GM23338 (cell line): Measurements from ENCODE around the gene SKP1.

Source experiments
- EZH2 ChIP-seq: fragments of 200-600 bp; sonication (generic); IDR thresholded peaks from one replicate; pipeline ENCODE4 v1.8.0; 2017; ENCODE audit warnings: antibody characterized with exemption, mild to moderate bottlenecking, low read depth; ENCODE audit not compliant: unreplicated experiment
- EZH2phosphoT487 ChIP-seq: fragments of 200-600 bp; sonication (generic); IDR thresholded peaks from one replicate; pipeline ENCODE4 v1.8.1; 2018; ENCODE audit warnings: antibody characterized with exemption; ENCODE audit not compliant: unreplicated experiment
- JUNB ChIP-seq: IDR thresholded peaks from one replicate; pipeline ENCODE4 v1.6.1; 2016; ENCODE audit warnings: antibody characterized with exemption; ENCODE audit not compliant: unreplicated experiment
- NANOG ChIP-seq: IDR thresholded peaks from 2 replicates; pipeline ENCODE4 v1.6.1; 2016; ENCODE audit warnings: antibody characterized with exemption, borderline replicate concordance
- POLR2AphosphoS5 ChIP-seq: IDR thresholded peaks from 2 replicates; pipeline ENCODE4 v1.6.1; 2016; ENCODE audit warnings: antibody characterized with exemption, low read depth
- ZNF114 ChIP-seq: fragments of 250-450 bp; sonication (Bioruptor Pico); IDR thresholded peaks from 2 replicates; pipeline ENCODE4 v1.5.0; 2020; ENCODE audit warnings: mild to moderate bottlenecking, moderate library complexity
- ZNF462 ChIP-seq: fragments of 250-450 bp; sonication (Bioruptor Pico); IDR thresholded peaks from 2 replicates; pipeline ENCODE4 v1.5.0; 2020; ENCODE audit warnings: mild to moderate bottlenecking, moderate library complexity
- TF ChIP-seq, protein P1 (sequence below), 2 experiments: fragments of 200-600 bp in 1 of 2; sonication (generic) in 1 of 2; conservative IDR thresholded peaks; 2 replicates each; pipeline versions ENCODE4 v1.5.1 to v1.6.1; 2016 to 2017; ENCODE audit warnings: antibody characterized with exemption in 2 of 2, low read depth in 2 of 2, mild to moderate bottlenecking in 2 of 2, moderate library complexity in 1 of 2
- TF ChIP-seq, protein P2 (sequence below): IDR thresholded peaks from one replicate; pipeline ENCODE4 v1.6.1; 2018; ENCODE audit warnings: antibody characterized with exemption; ENCODE audit not compliant: unreplicated experiment
- TF ChIP-seq, protein P3 (sequence below): IDR thresholded peaks from 2 replicates; pipeline ENCODE4 v1.6.1; 2016; ENCODE audit warnings: antibody characterized with exemption

- TF ChIP-seq, protein P1, sequence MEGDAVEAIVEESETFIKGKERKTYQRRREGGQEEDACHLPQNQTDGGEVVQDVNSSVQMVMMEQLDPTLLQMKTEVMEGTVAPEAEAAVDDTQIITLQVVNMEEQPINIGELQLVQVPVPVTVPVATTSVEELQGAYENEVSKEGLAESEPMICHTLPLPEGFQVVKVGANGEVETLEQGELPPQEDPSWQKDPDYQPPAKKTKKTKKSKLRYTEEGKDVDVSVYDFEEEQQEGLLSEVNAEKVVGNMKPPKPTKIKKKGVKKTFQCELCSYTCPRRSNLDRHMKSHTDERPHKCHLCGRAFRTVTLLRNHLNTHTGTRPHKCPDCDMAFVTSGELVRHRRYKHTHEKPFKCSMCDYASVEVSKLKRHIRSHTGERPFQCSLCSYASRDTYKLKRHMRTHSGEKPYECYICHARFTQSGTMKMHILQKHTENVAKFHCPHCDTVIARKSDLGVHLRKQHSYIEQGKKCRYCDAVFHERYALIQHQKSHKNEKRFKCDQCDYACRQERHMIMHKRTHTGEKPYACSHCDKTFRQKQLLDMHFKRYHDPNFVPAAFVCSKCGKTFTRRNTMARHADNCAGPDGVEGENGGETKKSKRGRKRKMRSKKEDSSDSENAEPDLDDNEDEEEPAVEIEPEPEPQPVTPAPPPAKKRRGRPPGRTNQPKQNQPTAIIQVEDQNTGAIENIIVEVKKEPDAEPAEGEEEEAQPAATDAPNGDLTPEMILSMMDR (conservative IDR thresholded peaks at IDR 0.05; ENCODE audit: low read depth in 2 of 2): no peak
- no peak for TF ChIP-seq POLR2AphosphoS5
- TF ChIP-seq, protein P2, sequence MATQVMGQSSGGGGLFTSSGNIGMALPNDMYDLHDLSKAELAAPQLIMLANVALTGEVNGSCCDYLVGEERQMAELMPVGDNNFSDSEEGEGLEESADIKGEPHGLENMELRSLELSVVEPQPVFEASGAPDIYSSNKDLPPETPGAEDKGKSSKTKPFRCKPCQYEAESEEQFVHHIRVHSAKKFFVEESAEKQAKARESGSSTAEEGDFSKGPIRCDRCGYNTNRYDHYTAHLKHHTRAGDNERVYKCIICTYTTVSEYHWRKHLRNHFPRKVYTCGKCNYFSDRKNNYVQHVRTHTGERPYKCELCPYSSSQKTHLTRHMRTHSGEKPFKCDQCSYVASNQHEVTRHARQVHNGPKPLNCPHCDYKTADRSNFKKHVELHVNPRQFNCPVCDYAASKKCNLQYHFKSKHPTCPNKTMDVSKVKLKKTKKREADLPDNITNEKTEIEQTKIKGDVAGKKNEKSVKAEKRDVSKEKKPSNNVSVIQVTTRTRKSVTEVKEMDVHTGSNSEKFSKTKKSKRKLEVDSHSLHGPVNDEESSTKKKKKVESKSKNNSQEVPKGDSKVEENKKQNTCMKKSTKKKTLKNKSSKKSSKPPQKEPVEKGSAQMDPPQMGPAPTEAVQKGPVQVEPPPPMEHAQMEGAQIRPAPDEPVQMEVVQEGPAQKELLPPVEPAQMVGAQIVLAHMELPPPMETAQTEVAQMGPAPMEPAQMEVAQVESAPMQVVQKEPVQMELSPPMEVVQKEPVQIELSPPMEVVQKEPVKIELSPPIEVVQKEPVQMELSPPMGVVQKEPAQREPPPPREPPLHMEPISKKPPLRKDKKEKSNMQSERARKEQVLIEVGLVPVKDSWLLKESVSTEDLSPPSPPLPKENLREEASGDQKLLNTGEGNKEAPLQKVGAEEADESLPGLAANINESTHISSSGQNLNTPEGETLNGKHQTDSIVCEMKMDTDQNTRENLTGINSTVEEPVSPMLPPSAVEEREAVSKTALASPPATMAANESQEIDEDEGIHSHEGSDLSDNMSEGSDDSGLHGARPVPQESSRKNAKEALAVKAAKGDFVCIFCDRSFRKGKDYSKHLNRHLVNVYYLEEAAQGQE: no peak
- TF ChIP-seq EZH2: no peak
- TF ChIP-seq JUNB: no peak
- TF ChIP-seq EZH2phosphoT487: no peak
- TF ChIP-seq ZNF462 (CRISPR knock-in tag): no peak
- TF ChIP-seq, protein P3, sequence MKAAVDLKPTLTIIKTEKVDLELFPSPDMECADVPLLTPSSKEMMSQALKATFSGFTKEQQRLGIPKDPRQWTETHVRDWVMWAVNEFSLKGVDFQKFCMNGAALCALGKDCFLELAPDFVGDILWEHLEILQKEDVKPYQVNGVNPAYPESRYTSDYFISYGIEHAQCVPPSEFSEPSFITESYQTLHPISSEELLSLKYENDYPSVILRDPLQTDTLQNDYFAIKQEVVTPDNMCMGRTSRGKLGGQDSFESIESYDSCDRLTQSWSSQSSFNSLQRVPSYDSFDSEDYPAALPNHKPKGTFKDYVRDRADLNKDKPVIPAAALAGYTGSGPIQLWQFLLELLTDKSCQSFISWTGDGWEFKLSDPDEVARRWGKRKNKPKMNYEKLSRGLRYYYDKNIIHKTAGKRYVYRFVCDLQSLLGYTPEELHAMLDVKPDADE: no peak
- no peak for TF ChIP-seq NANOG
- no peak for TF ChIP-seq ZNF114 (CRISPR knock-in tag)
Measured at GRCh38 chr5:134142806-134143205, 33.9 kb downstream of the SKP1 start.
